ENCODE measurements around the gene AGPAT4. TPM values are rescaled to one million over a fixed set of nuclear protein-coding genes. Genes with fewer than 3 reads are reported as not detected.

AGPAT4 gene
- polyA plus RNA-seq, 1 of the 3 experiments (the other 2 are of a cell fraction) = 3.9 TPM

DNA sequence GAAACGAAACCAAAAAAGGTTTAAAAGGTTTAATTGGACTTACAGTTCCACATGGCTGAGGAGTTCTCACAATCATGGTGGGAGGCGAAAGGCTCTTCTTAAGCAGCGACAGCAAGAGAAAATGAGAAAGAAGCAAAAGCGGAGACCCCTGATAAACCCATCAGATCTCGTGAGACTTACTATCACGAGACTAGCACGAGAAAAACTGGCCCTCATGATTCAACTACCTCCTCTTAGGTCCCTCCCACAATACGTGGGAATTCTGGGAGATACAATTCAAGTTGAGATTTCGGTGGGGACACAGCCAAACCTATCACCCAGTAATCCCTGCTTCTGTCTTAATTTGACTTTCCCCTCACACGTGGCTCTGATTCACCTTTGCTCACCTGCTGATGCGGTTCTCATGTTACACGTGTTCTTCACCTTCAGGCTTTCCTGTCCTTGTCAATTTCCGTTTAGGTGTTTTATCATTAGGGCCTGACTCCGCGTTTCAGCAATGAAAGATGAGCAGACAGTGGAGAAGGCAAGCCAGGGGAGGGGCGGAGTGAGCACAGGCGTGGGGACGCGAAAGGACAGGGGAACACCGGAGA, 57.1 kb downstream of the AGPAT4 start:
- DNase-seq = no peak
- 0 out of 2 replicates have a peak, but pooled peaks cover 5% of the 10 kb centered on the region for H3K79me2 ChIP-seq (ENCODE audit: insufficient read depth)
- ChIA-PET POLR2A (no interaction called here), CTCF (no interaction called here)
- H3K4me1 ChIP-seq (ENCODE audit: control insufficient read depth in 1 of 2, insufficient read depth in 2 of 2, low read depth in 1 of 2, low read length in 1 of 2) = no peaks in the 10 kb centered on the region
- H3F3A ChIP-seq (replicated peaks; ENCODE audit: insufficient read depth) = peaks cover 2% of the 10 kb centered on the region
- H4K20me1 ChIP-seq (ENCODE audit: insufficient read depth) = no peaks in the 10 kb centered on the region
- no peak overlapping the region for H3K9ac ChIP-seq
- 93% methylated on average over 20 of the region's 20 CpGs for WGBS (ENCODE audit: low lambda C conversion rate)
- peaks cover 0 to 8% of the 10 kb centered on the region in 2 experiments for H3K36me3 ChIP-seq (replicated peaks in 1 of 2; ENCODE audit: control insufficient read depth in 1 of 2, insufficient read depth in 2 of 2, low read length in 1 of 2)
- no peak overlapping the region for H3K4me2 ChIP-seq
- H3K9me2 ChIP-seq = no peaks in the 10 kb centered on the region
- peaks cover 9% of the 10 kb centered on the region for H3K9me3 ChIP-seq
- TF ChIP-seq EZH2phosphoT487 (IDR thresholded peaks at IDR 0.05; ENCODE audit: borderline replicate concordance, low read depth) (no peak), ELF1 (IDR thresholded peaks at IDR 0.05) (no peak)
- H3K27me3 ChIP-seq (ENCODE audit: insufficient read depth) = no peaks in the 10 kb centered on the region
- no peak overlapping the region for H2AFZ ChIP-seq (ENCODE audit: low read depth)
- H3K4me3 ChIP-seq (ENCODE audit: low read depth in 2 of 2, low read length in 1 of 2) = no peak overlapping the region
- no peak overlapping the region for H3K27ac ChIP-seq (ENCODE audit: low read depth in 2 of 2, low read length in 1 of 2)

DNA sequence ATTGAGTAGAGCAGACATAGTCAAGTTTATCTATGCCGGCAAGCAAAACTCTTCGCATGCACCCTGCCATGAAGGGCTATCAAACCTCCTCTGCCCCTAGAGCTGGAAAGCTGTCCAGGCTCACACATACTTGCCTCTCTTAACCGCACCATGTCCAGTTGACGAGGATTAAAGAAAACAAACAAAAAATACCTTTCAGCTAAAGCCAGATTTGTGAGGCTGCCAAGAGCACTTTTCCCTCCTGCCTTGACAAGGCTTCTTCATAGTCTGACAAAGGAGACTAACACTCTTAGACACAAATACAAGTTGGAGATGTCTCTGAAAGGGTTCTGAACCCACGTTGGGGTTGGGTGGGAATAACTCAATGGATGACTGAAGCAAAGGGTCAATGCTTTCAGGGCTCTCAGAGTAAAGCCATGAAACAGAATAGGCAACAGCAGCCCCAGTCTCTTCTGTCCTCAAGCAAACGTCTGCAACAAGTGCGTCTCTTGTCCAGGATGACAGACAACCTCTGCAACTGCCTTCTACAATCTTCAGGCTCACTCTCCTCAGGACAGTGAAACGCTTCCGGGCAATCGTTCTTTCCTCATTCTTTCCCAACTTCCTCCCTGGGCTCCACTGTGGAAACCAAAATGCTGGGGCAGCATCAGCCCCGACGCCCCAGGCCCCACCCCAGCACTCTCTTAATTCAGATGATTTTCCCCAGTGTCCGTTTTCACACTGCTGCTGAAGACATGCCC, 57.8 kb downstream of the AGPAT4 start:
- Histone ChIP-seq H2AFZ (ENCODE audit: low read depth) (no peak overlapping the region), H3K9me2 (no peaks in the 10 kb centered on the region), H4K20me1 (ENCODE audit: insufficient read depth) (no peaks in the 10 kb centered on the region), H3K27ac (ENCODE audit: low read depth in 2 of 2, low read length in 1 of 2) (peak overlapping the region in 1 of 2 experiments; percentile 16; a peak in 1 of 4 replicates), H3K79me2 (ENCODE audit: insufficient read depth) (0 out of 2 replicates have a peak, but pooled peaks cover 5% of the 10 kb centered on the region), H3K9ac (no peak overlapping the region), H3F3A (replicated peaks; ENCODE audit: insufficient read depth) (peaks cover 8% of the 10 kb centered on the region), H3K36me3 (replicated peaks in 1 of 2; ENCODE audit: control insufficient read depth in 1 of 2, insufficient read depth in 2 of 2, low read length in 1 of 2) (peaks cover 0 to 8% of the 10 kb centered on the region in 2 experiments), H3K27me3 (ENCODE audit: insufficient read depth) (no peaks in the 10 kb centered on the region), H3K9me3 (peaks cover 14% of the 10 kb centered on the region), H3K4me2 (no peak overlapping the region), H3K4me1 (ENCODE audit: control insufficient read depth in 1 of 2, insufficient read depth in 2 of 2, low read depth in 1 of 2, low read length in 1 of 2) (no peaks in the 10 kb centered on the region), H3K4me3 (ENCODE audit: low read depth in 2 of 2, low read length in 1 of 2) (no peak overlapping the region)
- POLR2A ChIA-PET = no interaction called here
- no peak for DNase-seq
- CTCF ChIA-PET = no interaction called here
- 91% methylated on average over 13 of the region's 13 CpGs for WGBS (ENCODE audit: low lambda C conversion rate)
- no peak for TF ChIP-seq RFX5 (IDR thresholded peaks at IDR 0.05; ENCODE audit: low read length)
- TF ChIP-seq POLR2AphosphoS5 (IDR thresholded peaks at IDR 0.05; ENCODE audit: low read depth, low read length) = no peak
- TF ChIP-seq NRF1 (IDR thresholded peaks at IDR 0.05; ENCODE audit: low read depth, low read length) = no peak
- TF ChIP-seq SMC3 (IDR thresholded peaks at IDR 0.05; ENCODE audit: low read depth, low read length) = no peak
- TF ChIP-seq EP300 (IDR thresholded peaks at IDR 0.05; ENCODE audit: borderline replicate concordance in 1 of 2, low read depth in 1 of 2, low read length in 1 of 2) = no peak

DNA sequence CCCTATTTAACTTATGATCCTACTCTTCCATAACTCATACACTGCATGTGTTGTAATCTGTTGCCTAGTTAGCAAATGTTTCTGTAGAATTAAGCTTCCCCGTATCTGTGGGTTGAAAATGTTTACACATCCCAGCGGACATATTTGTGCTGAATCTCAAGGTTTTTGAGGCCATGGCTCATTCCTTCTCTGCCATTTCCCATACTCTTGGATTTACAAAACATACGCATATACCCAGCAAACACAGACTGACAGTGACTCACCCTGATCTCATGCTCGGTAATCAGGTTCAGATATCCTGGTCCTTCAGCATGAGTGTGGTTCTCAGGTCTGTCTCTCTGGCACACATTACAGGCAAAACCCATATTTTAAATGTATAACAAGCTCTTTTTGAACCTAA, 58.7 kb downstream of the AGPAT4 start:
- Histone ChIP-seq H3F3A (replicated peaks; ENCODE audit: insufficient read depth) (peaks cover 8% of the 10 kb centered on the region), H3K79me2 (ENCODE audit: insufficient read depth) (0 out of 2 replicates have a peak, but pooled peaks cover 3% of the 10 kb centered on the region), H3K4me1 (ENCODE audit: control insufficient read depth in 1 of 2, insufficient read depth in 2 of 2, low read depth in 1 of 2, low read length in 1 of 2) (no peaks in the 10 kb centered on the region), H3K9ac (no peak overlapping the region), H3K9me3 (peaks cover 18% of the 10 kb centered on the region), H3K9me2 (no peaks in the 10 kb centered on the region), H3K36me3 (replicated peaks in 1 of 2; ENCODE audit: control insufficient read depth in 1 of 2, insufficient read depth in 2 of 2, low read length in 1 of 2) (peaks cover 0 to 8% of the 10 kb centered on the region in 2 experiments), H2AFZ (ENCODE audit: low read depth) (no peak overlapping the region), H3K27me3 (ENCODE audit: insufficient read depth) (no peaks in the 10 kb centered on the region), H4K20me1 (ENCODE audit: insufficient read depth) (no peaks in the 10 kb centered on the region), H3K27ac (ENCODE audit: low read depth in 2 of 2, low read length in 1 of 2) (peak overlapping the region in 1 of 2 experiments; percentile 43; a peak in 1 of 4 replicates), H3K4me3 (ENCODE audit: low read depth in 2 of 2, low read length in 1 of 2) (no peak overlapping the region), H3K4me2 (no peak overlapping the region)
- 80% methylated on average over 4 of the region's 4 CpGs for WGBS (ENCODE audit: low lambda C conversion rate)
- TF ChIP-seq TAF1 (IDR thresholded peaks at IDR 0.05; ENCODE audit: borderline replicate concordance, low read depth, low read length) = no peak
- ChIA-PET POLR2A (no interaction called here), CTCF (interaction anchor here (0.6 to 1.2 kb wide), 2 partner anchors 11 to 1700 kb away, joined by 3 read pairs; no protein-coding TSS in a partner anchor)
- no peak for DNase-seq
